A549 treated with Mapracorat at 1 μM for 4 hours (cell line): Measurements from ENCODE around the gene SSUH2. TPM values are rescaled to one million over a fixed set of nuclear protein-coding genes. Genes with fewer than 3 reads are reported as not detected.

Experiments used
- total RNA-seq: library from RNA; stranded (reverse); fragments of 200-300 nt; extraction: Qiagen RNA extraction; gene quantifications from 5 replicates; pipeline ENCODE4 v1.2.3, GENCODE V29; 2022

The SSUH2 gene, protein sequence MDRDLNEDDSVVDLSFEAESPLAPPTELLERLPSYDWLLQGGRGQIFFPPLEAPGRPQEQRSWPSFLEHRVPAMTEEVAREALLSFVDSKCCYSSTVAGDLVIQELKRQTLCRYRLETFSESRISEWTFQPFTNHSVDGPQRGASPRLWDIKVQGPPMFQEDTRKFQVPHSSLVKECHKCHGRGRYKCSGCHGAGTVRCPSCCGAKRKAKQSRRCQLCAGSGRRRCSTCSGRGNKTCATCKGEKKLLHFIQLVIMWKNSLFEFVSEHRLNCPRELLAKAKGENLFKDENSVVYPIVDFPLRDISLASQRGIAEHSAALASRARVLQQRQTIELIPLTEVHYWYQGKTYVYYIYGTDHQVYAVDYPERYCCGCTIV
- total RNA-seq, result 0.62 to 1.0 TPM (median 0.70 TPM) in 5 replicates

DNA sequence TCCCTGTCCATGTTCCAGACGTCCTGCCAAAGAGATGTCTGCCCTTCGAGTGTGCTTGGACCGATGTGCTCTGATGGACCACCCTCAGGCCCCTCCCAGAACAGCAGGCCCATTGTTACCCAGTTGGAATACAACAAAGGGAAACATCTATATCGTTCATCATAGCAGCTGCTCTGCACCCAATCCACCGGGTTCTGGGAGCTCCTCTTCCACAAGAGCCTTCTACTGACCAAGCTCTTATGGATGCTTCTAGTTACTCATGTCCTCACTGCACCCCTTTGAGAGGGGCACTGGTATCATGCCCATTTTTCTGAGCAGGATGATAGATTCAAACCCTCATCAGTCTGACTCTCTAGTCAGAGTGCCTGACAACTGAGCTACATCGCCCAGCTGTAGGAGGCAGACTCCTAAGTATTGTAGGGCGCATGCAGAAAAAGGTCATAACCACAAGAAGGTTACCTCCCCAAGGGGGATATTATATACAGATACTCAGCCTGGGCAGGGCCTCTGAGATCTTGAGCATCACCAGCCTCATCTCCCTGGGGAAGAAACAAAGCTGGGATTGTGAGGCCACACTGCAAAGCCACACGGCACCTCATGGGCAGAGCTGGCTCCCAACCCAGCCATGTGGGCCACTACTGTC, at the start of gene SSUH2:
TSS of gene SSUH2 (minus strand) at position 51 of the 643 bp plus-strand sequence. CDS start at position 11, 40 bp downstream.

Other genes with a start within 250 kb of the SSUH2 start
- gene LMCD1, start 143.0 kb downstream of the SSUH2 start, total RNA-seq, result 62.1 to 84.7 TPM (median 72.1 TPM) in 5 replicates
- not detected in 5 replicates for gene CAV3, start 89.0 kb upstream of the SSUH2 start, total RNA-seq
- 8.2 to 10.6 TPM (median 10.2 TPM) in 5 replicates for gene OXTR, start 124.8 kb upstream of the SSUH2 start, total RNA-seq